GM10248 (cell line): ENCODE measurements around the gene AHNAK.
"Not testable (repeated sequence)": the region's sequence is repeated elsewhere in the genome, so short reads cannot be mapped to it uniquely, and the experiment has no call there.

Source experiments
- CTCF ChIA-PET: fragments of 300-600 bp; sonication (Branson Sonifier 250); formaldehyde crosslinking; extraction: SDS; loops from one replicate; lab custom pipeline; 2021; ENCODE audit warnings: antibody characterized with exemption; lab: Yijun Ruan, JAX
- POLR2A ChIA-PET: fragments of 350-650 bp; sonication (Branson Sonifier 250); formaldehyde crosslinking; extraction: SDS; loops from one replicate; lab custom pipeline; 2020; ENCODE audit warnings: antibody characterized with exemption; lab: Yijun Ruan, JAX
- DNase-seq: peaks from one replicate; pipeline ENCODE4 v3.0.0; 2012; ENCODE audit errors: extremely low spot score
- TF ChIP-seq, protein P1 (sequence below): IDR thresholded peaks from 2 replicates; pipeline ENCODE4 v1.5.1; 2012; ENCODE audit warnings: mild to moderate bottlenecking, low read depth; ENCODE audit errors: extremely low read depth, missing control alignments, control extremely low read depth

The AHNAK gene

DNA sequence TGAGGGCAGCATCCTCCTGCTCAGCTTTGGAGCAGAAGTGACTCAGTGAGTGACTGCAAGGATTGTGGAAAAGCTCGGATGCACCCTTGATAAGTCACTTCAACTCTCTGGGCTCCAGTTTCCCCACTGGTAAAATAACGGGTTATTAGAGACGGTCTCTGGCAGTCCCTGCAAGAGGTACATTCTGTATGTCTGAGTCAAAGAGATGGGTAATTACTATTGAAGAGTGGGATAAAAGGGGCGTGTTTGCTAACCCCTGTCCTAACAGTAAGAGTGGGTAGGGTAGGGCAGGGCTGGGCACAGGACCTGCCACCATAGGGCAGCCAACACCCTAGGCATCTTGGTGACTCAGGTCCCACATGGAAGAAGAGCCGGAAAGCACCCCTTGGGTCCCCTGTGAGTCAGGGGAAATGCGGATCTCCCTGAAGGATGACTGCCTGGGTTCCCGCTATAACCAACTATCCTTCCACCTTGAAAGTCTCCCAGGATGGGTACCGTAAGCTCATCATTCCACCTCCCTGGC is 7.3 kb upstream of the AHNAK start:
- TF ChIP-seq, protein P1, sequence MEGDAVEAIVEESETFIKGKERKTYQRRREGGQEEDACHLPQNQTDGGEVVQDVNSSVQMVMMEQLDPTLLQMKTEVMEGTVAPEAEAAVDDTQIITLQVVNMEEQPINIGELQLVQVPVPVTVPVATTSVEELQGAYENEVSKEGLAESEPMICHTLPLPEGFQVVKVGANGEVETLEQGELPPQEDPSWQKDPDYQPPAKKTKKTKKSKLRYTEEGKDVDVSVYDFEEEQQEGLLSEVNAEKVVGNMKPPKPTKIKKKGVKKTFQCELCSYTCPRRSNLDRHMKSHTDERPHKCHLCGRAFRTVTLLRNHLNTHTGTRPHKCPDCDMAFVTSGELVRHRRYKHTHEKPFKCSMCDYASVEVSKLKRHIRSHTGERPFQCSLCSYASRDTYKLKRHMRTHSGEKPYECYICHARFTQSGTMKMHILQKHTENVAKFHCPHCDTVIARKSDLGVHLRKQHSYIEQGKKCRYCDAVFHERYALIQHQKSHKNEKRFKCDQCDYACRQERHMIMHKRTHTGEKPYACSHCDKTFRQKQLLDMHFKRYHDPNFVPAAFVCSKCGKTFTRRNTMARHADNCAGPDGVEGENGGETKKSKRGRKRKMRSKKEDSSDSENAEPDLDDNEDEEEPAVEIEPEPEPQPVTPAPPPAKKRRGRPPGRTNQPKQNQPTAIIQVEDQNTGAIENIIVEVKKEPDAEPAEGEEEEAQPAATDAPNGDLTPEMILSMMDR = no peak
- no peak for DNase-seq
- POLR2A ChIA-PET = interaction anchor here (1.0 to 1.9 kb wide), 3 partner anchors 16 to 48 kb away, joined by 3 to 6 read pairs (median 4); partner anchors contain the start of genes EEF1G and MTA2
- CTCF ChIA-PET = interaction anchor here (0.8 to 13.0 kb wide), 4 partner anchors 10 to 158 kb away, joined by 3 to 247 read pairs (median 12); partner anchors contain the start of gene AHNAK

DNA sequence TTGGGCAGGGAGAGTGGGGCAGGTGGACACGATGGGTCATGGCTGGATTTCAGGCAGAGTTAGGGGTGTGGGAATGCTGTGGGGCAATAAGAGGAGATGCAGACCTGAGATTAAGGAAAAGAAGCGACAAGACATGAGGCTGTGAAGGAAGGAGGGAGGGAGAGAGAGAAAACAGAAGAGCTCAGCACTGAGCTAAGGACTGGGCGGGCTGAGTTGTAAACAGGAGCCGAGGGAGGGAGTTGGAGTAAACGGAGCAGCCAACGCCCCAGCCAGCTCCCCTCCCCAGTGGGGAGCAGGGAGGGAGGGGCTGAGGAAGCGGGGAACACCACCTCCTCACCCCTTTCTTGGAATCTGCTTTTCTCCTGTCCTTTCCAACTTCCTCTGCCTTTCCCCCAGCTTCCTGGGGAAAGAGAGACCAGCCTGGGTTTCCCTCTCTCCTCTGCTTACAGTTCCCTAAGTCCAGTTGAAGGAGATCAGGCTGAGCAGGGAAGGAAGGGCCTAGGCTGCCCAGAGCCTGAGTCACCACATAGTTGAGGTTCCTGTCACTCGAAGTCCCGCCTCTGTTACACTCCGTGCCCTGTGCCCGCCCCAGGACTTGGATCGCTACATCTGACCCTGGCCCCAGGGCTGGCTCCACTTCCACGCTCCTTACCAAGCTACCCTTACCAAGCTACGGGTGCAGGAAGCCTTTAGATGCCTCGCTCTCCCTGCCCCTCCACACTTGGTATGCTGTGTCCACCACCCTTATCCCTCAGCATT is 6.7 kb upstream of the AHNAK start:
- no peak for DNase-seq
- ChIA-PET CTCF (interaction anchor here (0.8 to 13.0 kb wide), 6 partner anchors 9 to 158 kb away, joined by 3 to 247 read pairs (median 4); partner anchors contain the start of genes AHNAK and TUT1), POLR2A (interaction anchor here (0.7 to 2.6 kb wide), 6 partner anchors 16 to 112 kb away, joined by 3 to 8 read pairs (median 4); partner anchors contain the start of genes C11orf98, CSKMT, EEF1G and MTA2)
- TF ChIP-seq, protein P1 = no peak

GRCh38 chr11:62552485-62553079 is 6.0 kb upstream of the AHNAK start:
- ChIA-PET POLR2A (interaction anchor here (0.7 to 2.6 kb wide), 7 partner anchors 18 to 288 kb away, joined by 3 to 8 read pairs (median 4); partner anchors contain the start of genes C11orf98, CSKMT, EEF1G and TUT1), CTCF (interaction anchor here (1.5 to 13.0 kb wide), 6 partner anchors 9 to 234 kb away, joined by 3 to 247 read pairs (median 6); partner anchors contain the start of genes AHNAK and TUT1)
- TF ChIP-seq, protein P1 = no peak
- DNase-seq = no peak

- ChIA-PET CTCF (interaction anchor here (1.1 to 13.0 kb wide), 6 partner anchors 7 to 156 kb away, joined by 3 to 247 read pairs (median 6); partner anchors contain the start of gene AHNAK), POLR2A (interaction anchor here (0.7 to 1.5 kb wide), 3 partner anchors 8 to 86 kb away, joined by 3 to 4 read pairs (median 4); no protein-coding TSS in a partner anchor)
- not testable (repeated sequence) for DNase-seq
These were observed 3.9 kb upstream of the AHNAK start for GRCh38 chr11:62550478-62550877.

DNA sequence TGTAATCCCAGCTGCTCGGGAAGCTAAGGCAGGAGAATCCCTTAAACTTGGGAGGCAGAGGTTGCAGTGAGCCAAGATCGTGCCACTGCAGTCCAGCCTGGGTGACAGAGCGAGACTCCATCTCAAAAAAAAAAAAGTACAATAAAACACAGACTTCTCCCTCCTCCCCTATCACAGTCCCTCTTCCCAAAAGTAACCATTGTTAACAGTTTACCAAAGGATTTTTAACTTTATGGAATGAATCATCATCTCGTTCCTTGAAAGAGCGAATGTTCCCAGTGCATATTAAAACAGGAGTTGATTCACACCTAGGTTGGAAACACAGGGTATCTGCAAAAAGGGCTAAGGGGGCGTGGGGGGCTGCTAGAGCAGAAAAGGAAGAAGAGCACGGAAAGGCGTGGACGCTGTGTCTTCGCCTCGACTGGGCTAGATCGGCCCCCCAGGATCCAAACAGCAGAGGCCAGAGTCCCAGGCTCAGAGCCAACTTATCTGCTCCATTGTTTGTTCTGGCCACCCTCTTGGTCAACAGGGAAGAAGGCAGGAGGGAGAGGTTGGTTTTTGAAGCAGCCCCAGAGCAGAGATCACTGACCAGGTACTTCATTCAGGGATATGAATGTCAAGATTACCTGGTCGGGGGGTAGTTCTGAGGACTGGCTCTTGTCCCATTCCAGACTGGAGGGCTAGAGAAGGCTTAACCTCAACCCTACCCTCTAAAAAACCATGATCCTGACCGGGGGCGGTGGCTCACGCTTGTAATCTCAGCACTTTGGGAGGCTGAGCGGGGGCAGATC is 2.1 kb upstream of the AHNAK start:
- ChIA-PET POLR2A (no interaction called here), CTCF (interaction anchor here (1.0 to 10.0 kb wide), 3 partner anchors 7 to 154 kb away, joined by 4 to 247 read pairs (median 5); no protein-coding TSS in a partner anchor)
- no peak for DNase-seq
- TF ChIP-seq, protein P1 = no peak

DNA sequence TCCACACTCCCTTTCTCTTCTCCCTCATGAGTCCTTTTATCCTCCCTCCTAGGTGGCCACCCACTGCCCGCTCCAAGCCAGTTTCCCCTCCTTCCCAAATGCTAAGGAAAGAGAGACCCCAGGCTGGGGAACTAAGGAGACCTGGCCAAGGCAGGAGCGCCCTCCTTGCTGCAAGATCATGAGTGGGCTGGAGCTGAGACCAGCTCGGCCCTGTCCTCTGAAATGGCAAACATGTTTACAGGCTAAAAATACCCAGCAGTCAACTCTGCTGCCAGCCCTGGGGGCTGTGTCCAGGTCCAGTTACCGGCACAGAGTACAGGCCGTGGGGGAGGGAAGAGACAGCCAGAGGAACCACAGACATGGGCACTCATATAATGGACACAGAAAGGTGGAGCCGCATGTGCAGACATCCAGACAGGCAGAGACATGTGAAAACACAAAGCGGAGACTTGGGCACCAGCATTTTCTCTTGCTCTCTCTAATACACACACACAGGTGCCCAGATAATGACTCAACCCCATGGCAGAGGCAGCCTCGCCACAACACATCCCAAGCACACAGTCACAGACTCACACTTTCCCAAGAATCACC is 1.2 kb upstream of the AHNAK start:
- ChIA-PET POLR2A (no interaction called here), CTCF (interaction anchor here (1.0 to 10.0 kb wide), 4 partner anchors 8 to 153 kb away, joined by 3 to 247 read pairs (median 4); no protein-coding TSS in a partner anchor)
- TF ChIP-seq, protein P1 = no peak
- DNase-seq = no peak
